NCI-H510A (cell line): ENCODE data around the gene RCOR3.
A peak's percentile ranks its signal among the peaks of the same experiment; 100 is the strongest.
"Not testable (repeated sequence)": the region's sequence is repeated elsewhere in the genome, so short reads cannot be mapped to it uniquely, and the experiment has no call there.

Experiments
- DNase-seq: peaks from one replicate; lab custom pipeline; 2025; lab: John Stamatoyannopoulos, UW

RCOR3 gene

GRCh38 chr1:211258756-211259637 lies at the start of gene RCOR3:
RCOR3 (plus strand) TSS chr1:211259366; CDS start chr1:211259561, 195 bp downstream.
- DNase-seq: peak; percentile 98

- DNase-seq: no peak
Observed at GRCh38 chr1:211210052-211210451, 49.1 kb upstream of the RCOR3 start.

DNA sequence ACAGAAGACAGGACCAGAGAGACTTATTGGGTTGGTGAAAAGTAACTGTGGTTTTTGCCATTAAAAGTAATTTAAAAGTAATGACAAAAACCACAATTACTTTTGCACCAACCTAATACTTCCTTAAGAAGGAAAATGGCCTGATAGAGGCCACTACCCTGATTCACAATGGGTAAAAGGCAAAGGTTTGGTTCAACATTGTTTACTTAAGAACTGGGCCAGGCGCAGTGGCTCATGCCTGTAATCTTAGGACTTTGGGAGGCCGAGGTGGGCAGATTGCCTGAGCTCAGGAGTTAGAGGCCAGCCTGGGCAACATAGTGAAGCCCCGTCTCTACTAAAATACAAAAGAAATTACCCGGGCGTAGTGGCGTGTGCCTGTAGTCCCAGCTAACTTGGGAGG lies 48.2 kb upstream of the RCOR3 start:
- no peak for DNase-seq

DNA sequence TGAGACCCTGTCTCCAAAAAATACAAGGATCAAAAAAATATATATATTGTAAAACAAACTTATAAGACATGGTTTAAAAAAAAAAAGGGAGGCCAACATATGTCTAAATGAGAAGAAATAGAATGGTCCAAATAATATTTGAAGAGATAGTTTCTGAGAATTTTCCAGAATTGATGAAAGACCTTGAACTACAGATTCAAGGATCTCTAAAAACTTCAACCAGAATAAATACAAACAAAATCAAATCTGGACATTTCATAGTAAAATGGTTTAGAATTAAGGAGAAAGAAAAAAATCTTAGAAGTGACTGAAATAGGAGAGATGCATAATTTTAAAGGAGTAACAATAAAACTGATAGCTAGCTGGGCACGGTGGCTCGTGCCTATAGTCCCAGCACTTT lies 45.5 kb upstream of the RCOR3 start:
- DNase-seq: no peak

DNA sequence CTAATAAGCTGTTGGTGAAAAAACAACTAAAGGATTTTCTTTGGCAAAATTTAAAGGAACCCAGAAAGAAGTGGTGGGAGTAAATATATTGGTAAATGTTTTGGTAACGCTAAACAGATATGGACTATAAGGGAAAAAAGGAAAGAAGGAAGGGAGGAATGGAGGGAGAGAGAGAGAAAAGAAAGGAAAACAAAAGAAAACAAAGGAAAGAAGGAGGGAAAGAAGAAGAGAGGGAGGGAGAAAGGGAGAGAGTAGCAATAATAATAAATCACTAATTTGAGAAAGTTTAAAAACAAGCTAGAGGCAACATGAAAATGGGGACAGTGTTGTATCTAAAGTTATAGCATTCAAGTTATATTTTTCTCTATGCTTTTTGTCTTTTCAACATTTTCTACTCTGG lies 43.6 kb upstream of the RCOR3 start:
- DNase-seq: no peak

- no peak for DNase-seq
Observed at GRCh38 chr1:211217392-211217791, 41.8 kb upstream of the RCOR3 start.

DNA sequence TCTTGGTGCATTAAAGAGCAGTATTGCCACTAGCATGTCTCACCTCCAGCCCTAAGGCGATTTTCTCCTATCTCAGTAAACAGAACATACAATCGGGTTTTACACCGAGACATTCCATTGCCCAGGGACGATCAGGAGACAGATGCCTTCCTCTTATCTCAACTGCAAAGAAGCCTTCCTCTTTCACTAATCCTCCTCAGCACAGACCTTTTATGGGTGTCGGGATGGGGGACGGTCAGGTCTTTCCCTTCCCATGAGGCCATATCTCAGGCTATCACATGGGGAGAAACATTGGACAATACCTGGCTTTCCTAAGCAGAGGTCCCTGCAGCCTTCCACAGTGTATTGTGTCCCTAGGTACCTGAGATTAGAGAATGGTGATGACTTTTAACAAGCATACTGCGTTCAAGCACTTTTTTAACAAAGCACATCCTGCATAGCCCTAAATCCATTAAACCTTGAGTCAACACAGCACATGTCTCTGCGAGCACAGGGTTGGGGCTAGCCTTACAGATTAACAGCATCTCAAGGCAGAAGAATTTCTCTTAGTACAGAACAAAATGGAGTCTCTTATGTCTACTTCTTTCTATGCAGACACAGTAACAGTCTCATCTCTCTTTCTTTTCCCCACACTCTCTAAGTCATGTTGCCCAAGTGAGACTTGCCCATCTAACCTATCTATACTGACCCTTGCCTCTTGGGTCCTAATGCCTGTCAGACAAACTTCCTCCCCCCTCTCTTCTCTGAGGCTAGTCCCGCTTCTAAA lies 36.5 kb upstream of the RCOR3 start:
- DNase-seq: not testable (repeated sequence)

DNA sequence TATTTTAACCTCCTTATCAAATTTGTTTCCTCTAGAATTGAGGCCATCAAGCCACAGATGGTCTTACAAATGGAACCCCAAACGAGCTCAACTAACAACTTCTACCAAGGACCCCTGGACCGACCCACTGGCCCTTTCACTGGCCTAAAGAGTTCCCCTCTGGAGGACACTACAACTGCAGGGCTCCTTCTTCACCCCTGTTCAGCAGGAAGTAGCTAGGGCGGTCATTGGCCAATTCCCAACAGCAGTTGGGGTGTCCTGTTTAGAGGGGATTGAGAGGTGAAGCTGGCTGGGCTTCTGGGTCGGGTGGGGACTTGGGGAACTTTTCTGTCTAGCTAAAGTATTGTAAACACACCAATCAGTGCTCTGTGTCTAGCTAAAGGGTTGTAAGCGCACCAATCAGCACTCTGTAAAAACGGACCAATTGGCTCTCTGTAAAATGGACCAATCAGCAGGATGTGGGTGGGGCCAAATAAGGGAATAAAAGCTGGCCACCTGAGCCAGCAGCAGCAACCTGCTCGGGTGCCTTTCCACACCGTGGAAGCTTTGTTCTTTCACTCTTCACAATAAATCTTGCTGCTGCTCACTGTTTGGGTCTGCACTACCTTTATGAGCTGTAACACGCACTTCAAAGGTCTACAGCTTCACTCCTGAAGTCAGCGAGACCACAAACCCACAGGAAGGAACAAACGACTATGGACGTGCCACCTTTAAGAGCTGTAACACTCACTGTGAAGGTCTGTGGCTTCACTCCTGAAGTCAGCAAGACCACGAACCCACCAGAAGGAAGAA lies 30.4 kb upstream of the RCOR3 start:
- DNase-seq: not testable (repeated sequence)

- no peak for DNase-seq
Observed at GRCh38 chr1:211229365-211229759, 29.8 kb upstream of the RCOR3 start.

DNA sequence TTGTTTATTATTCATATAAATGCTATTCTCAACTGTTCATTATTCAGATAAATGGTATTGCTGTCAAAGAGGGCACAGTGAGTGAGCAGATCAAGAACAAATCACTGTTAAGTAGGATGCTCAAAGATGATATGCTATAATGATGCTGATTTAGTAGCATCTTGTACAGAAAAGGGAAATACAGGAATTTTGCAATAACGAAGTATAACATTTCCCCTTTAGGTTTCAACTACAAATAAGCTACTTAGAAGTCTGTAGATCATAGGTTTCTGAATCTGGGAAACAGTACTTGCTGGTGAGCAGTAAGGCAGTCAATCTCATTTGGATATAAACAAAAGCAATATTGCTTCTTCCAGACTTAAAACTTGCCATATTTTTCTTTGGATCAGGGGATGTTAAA lies 27.3 kb upstream of the RCOR3 start:
- DNase-seq: no peak

DNA sequence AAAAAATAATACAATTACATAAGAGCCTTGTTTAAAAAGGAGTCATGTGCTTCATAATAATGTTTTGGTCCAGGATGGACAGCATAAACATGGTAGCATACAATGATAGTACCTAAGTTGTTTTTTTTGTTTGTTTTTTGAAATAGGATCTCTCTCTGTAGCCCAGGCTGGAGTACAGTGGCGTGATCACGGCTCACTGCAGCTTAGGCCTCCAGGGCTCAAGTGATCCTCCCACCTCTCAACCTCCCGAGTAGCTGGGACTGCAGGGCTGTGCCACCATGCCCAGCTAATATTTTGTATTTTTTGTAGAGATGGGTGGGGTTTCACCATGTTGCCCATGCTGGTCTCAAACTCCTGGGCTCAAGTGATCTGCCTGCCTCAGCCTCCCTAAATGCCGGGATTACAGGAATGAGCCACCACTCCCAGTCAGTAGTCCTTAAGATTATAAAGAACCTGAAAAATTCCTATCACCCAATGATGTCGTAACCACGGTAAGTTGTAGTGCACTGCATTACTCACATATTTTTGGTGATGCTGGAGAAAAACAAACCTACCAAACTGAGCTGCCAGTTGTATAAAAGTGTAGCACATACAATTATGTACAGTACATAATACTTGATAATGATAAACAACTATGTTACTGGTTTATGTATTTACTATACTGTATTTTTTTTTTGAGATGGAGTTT lies 22.4 kb upstream of the RCOR3 start:
- DNase-seq: peak; percentile 58

GRCh38 chr1:211237579-211237978 lies 21.6 kb upstream of the RCOR3 start:
- no peak for DNase-seq

DNA sequence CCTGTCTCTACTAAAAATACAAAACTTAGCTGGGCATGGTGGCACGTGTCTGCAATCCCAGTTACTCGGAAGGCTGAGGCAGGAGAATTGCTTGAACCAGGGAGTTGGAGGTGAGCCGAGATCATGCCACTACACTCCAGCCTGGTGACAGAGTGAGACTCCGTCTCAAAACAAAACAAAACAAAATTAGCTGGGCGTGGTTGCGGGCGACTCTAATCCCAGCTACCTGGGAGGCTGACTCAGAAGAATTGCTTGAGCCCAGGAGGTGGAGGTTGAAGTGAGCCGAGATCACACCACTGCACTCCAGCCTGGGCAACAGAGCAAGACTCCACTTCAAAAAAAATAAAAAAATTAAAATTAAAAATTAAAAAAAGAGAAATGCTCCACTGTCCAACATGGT lies 18.6 kb upstream of the RCOR3 start:
- DNase-seq: not testable (repeated sequence)

- DNase-seq: no peak
Observed at GRCh38 chr1:211241071-211241470, 18.1 kb upstream of the RCOR3 start.

DNA sequence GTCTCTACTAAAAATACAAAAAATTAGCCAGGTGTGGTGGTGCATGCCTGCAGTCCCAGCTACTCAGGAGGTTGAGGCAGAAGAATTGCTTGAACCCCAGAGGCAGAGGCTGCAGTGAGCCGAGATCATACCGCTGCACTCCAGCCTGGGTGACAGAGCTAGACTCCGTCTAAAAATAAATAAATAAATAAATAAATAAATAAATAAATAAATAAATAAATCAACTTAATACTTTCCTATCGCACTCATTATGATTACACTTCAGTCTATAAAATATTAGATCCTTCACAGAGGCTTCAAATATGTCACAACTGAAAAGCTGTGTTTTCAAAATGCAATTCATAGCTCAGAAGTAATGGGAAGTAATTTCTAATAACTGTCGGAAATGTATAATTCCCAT lies 15.5 kb upstream of the RCOR3 start:
- DNase-seq: not testable (repeated sequence)

GRCh38 chr1:211246583-211246982 lies 12.6 kb upstream of the RCOR3 start:
- DNase-seq: not testable (repeated sequence)

- no peak for DNase-seq
Observed at GRCh38 chr1:211247921-211248320, 11.2 kb upstream of the RCOR3 start.

DNA sequence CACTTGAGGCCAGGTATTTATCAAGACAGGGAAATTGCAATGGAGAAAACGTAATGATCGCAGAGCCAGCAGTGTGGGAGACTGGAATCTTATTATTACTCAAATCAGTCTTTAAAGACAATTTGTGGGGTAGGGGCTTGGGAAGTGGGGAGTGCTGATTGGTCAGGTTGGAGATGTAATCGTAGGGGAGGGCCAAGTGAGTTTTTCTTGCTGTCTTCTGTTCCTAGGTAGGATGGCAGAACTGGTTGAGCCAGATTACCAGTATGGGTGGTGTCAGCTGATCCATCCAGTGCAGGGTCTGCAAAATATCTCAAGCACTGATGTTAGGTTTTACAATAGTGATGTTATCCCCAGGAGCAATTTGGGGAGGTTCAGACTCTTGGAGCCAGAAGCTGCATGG lies 9.6 kb upstream of the RCOR3 start:
- not testable (repeated sequence) for DNase-seq

GRCh38 chr1:211257826-211258225 lies 1.3 kb upstream of the RCOR3 start:
- DNase-seq: no peak

DNA sequence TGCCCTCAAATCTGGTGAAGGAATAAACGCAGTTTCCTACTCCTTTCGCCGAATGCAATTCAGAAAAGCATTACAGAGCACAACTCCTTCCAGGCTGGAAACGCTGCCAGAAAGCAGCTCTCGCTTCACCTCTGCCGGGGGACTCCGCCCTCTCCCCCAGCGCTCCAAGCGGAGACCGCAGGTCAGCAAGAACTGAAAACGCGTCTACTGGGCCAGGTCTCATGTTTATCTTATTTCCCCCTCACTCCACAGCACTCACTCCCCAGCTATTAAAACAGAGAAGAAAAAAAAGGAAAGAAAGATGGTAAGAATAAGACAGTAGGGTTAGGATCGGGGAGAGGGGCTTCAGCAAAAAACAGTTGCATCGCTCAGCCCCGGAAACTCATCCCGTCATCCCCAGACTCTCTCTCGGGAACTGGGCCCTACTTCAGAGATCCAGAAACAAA lies 833 bp upstream of the RCOR3 start:
- peak; percentile 63 for DNase-seq

- peak; percentile 68 for DNase-seq
Observed at GRCh38 chr1:211259638-211260126, 516 bp downstream of the RCOR3 start.
